Activated CD8-positive, alpha-beta memory T cell treated with anti-CD3 and anti-CD28 coated beads for 36 hours (primary cell): ENCODE data around the gene LIPC. TPM values are rescaled to one million over a fixed set of nuclear protein-coding genes. Genes with fewer than 3 reads are reported as not detected.

ENCODE experiments used
- CTCF ChIA-PET: fragments of 350-600 bp; sonication (Branson Sonifier 250); formaldehyde crosslinking; loops from one replicate; lab custom pipeline; 2021; ENCODE audit warnings: antibody characterized with exemption; lab: Charles Lee
- POLR2A ChIA-PET: fragments of 350-600 bp; sonication (Branson Sonifier 250); formaldehyde crosslinking; loops from one replicate; lab custom pipeline; 2021; ENCODE audit warnings: antibody characterized with exemption; lab: Charles Lee
- total RNA-seq, 2 experiments: library from RNA; stranded (reverse); gene quantifications; one replicate each; pipeline ENCODE4 v1.2.3, GENCODE V29; 2021

Gene LIPC
- total RNA-seq, 2 experiments from 2014 or later: 1.0 to 1.1 TPM

DNA sequence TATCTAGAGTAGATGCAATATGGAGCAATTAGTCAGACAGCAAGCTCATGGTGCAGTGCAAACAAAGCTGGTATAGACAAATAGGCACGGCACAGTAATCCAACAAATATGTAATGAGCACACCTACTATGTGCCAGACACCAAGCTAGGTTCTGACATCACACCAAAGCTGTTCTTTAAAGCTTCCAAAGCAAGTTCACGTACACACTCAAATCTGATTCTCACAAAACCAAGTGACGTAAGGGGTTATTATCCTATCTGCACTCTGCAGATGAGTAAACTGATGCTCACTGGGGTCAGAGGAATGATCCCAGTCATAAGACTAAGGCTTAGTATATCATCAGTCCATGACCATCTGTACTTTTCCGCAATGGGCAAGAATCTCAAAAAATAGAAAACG, 27.8 kb upstream of the LIPC start:
- POLR2A ChIA-PET: no interaction called here
- CTCF ChIA-PET: no interaction called here

DNA sequence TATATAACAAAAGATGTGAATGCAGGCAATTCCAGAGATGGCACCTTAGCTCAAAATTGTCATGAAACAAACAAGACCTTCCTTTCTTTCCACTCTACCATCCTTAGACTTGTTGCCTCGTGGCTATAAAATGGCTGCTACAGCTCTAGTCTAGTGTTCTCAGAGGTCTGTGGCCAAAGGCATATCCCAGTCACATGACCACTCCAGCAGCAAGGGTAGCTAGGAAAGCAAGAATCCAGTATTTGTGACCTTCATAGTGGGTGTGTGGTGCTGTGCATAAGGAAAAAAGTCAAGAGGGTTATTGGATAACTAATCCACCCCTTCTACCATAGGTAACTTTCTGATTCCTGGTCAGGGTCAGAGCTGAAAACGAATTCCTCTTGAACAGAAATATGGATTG, 27.1 kb upstream of the LIPC start:
- CTCF ChIA-PET: no interaction called here

DNA sequence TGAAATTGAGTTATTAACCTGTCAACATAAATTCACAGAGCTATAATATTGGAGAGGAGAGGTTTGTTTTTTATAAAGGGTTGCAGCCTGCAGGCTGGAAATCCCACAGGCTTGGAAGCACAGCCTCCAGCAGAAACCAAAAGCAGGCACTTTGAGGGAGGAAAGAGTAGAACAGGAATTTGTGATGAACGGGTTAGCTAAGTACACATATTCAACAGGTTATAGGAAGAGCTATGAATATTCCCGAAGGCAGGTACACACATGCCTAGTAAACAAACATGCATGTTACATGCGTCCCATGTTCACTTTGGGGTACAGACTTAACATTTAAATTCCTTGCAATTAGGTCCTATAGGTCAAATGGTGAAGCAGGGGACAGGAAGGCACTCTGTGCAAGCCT, 25.9 kb upstream of the LIPC start:
- CTCF ChIA-PET: no interaction called here
- POLR2A ChIA-PET: no interaction called here

More for the DNA sequence above, 27.1 kb upstream of the LIPC start:
- POLR2A ChIA-PET: no interaction called here

DNA sequence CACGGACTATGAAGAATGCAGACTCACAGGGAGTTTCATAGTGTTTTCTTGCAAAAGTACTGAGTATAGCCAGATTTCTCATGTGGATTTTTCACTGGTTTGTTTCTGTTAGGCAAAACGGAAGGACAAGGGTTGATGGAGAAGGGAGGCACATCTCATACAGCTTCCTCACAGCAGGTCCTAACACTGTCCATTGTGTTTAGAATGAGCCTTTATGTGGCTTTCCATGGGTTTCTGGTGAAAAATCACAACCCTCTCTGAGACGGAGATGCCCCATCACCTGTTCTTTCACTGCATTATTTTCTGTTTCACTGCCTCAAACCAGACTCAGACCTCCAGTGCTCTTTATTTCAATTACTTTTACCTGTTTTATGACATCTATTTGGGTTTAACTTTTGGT, 25.0 kb upstream of the LIPC start:
- POLR2A ChIA-PET: no interaction called here
- CTCF ChIA-PET: no interaction called here

- POLR2A ChIA-PET: no interaction called here
These were observed 24.5 kb upstream of the LIPC start for GRCh38 chr15:58407236-58407775.

DNA sequence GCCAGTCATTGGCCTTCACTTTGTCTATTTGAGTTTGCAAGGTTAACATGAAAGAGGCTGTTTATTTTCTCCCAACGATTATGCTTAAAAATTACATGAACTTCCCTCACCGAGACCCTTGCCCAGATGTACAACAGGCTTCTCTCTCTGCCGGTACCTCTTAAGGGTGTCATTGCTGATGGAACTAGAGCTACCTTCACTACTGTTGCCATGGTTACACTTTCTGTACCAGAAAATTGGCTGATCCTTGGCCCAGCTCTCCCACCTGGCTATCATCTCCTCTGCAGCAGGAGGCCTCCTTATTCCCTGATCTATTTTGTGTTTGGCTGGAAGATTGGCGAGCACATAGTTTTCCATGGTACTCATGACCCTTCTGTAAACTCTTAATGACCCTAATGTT, 24.0 kb upstream of the LIPC start:
- POLR2A ChIA-PET: no interaction called here
- CTCF ChIA-PET: no interaction called here

More at GRCh38 chr15:58407236-58407775, 24.5 kb upstream of the LIPC start:
- CTCF ChIA-PET: no interaction called here

GRCh38 chr15:58409861-58410260, 21.9 kb upstream of the LIPC start:
- ChIA-PET CTCF (interaction anchor here (0.7 kb wide), 1 partner anchor 15 kb away, joined by 3 read pairs; no protein-coding TSS in a partner anchor), POLR2A (interaction anchor here (1.7 kb wide), 1 partner anchor 78 kb away, joined by 7 read pairs; no protein-coding TSS in a partner anchor)

DNA sequence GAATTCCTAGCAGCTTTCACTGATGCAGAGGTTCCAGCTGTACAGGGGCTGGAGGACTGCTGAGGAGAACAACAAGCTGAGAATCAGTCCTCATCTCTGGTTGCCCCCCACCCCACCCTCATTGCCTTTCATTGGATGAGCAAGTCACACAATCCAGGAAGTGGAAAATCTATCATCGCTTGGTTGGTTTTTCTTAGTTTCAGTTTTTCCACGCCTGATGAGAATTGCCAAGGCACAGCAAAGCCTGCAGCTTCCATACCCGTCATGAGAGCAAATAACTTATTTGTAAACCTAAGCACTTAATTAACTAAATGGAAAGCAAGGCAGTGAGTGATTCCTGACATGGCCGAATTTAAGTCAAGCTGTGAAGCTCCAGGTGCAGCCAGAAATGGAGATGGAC, 21.4 kb upstream of the LIPC start:
- ChIA-PET POLR2A (interaction anchor here (0.7 to 1.7 kb wide), 2 partner anchors 78 to 227 kb away, joined by 5 to 7 read pairs; no protein-coding TSS in a partner anchor), CTCF (interaction anchor here (0.7 kb wide), 1 partner anchor 16 kb away, joined by 3 read pairs; no protein-coding TSS in a partner anchor)

GRCh38 chr15:58413253-58413652, 18.5 kb upstream of the LIPC start:
- POLR2A ChIA-PET: no interaction called here
- CTCF ChIA-PET: no interaction called here

DNA sequence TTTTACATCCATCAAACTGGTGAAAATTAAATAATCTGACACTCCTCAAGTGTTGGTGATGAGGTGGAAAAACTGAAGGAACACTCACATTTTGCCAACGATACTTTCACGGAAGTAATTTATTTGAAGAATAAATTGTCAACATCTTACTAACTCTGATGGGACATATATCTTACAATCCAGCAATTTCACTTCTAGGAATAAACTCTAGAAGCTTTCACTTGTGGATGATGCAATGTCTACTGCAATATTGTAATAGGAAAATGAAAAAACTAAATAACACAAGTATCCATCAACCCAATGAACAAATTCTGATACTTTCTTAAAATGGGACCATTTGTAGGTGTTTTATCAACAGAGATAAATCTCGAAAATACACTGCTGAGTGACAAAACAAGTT, 16.2 kb upstream of the LIPC start:
- CTCF ChIA-PET: interaction anchor here (0.7 kb wide), 1 partner anchor 9 kb away, joined by 6 read pairs; no protein-coding TSS in a partner anchor
- POLR2A ChIA-PET: interaction anchor here (0.6 kb wide), 1 partner anchor 464 kb away, joined by 6 read pairs; no protein-coding TSS in a partner anchor

DNA sequence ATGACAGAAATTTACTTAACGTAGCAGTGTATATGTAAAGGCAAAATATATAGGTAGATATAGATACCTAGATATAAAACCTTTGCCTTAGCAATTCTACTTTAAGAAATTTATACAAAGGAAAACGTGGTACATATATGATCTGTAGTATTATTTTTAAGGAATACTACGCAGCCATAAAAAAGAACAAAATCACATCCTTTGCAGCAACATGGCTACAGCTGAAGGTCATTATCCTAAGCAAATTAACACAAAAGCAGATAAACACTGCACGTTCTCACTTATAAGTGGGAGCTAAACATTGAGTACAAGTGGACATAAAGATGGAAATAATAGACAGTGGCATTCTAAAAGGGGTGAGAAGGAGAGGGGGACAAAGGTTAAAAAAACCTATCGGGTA, 14.8 kb upstream of the LIPC start:
- CTCF ChIA-PET: no interaction called here
- POLR2A ChIA-PET: no interaction called here

GRCh38 chr15:58418135-58418534, 13.7 kb upstream of the LIPC start:
- POLR2A ChIA-PET: no interaction called here
- CTCF ChIA-PET: no interaction called here

DNA sequence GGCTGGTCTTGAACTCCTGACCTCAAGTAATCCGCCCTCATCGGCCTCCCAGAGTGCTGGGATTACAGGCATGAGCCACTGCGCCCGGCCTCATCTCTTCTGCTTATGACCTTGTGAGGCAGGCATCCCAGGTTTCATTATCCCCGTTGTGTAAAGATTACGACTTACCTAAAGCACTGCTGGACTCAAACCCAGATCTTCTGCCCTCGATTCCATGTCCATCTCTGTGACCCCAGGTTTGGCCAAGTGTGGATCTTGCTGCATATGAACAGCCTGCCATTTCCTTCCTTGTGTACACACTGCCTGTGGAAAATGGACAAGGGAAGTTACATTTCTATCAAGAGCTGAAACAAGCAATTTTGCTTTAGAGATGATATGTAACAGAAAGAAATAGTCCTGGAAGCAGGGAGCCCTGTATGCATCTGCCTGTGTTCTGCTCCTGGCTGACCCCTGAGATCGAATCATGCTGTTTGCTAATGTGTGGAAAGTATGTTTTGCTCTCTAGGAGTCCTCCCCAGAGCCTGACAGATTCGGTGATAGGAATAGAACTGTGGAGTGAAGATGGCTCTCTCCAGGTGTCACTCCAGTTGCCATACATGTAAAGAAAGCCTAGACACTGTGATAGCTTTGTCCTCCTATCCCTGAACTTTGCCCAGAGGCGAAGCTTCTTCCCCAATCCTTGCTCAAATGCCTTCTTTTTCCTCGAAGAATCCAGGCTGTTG, 11.8 kb upstream of the LIPC start:
- CTCF ChIA-PET: no interaction called here
- POLR2A ChIA-PET: no interaction called here

DNA sequence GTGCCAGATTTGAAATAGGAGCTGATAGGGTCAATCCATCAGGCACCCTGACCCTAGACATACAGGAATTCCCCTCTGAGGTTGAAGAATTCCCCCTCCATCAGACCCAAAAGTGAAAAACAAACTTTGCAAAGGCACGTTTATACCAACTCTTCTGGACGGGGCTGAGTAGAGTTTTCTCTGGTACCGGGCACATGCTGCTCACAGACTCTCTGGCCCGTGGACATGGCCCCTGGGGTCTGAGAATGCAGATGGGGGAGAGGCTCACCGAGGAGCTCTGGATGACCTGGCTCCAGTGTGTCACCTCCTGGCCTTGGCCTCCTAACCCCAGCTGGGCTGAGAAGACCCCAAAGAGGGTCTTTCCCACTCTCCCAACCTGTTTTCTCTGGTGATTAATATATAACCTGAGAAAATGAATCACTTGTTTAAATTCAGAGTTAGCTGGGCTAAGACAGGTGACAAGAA, 11.2 kb upstream of the LIPC start:
- ChIA-PET CTCF (interaction anchor here (0.7 kb wide), 1 partner anchor 9 kb away, joined by 3 read pairs; no protein-coding TSS in a partner anchor), POLR2A (no interaction called here)

DNA sequence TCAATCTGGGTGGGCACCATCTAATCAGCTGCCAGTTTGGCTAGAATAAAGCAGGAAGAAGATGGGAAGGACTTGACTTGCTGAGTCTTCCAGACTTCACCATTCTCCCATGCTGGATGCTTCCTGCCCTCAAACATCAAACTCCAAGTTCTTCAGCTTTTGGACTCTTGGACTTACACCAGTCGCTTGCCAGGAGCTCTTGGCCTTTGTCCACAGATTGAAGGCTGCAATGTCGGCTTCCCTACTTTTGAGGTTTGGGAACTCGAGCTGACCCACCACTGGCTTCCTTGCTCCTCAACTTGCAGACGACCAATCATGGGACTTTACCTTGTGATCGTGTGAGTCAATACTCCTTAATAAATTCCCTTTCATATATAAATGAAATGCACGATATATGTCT, 8.6 kb upstream of the LIPC start:
- POLR2A ChIA-PET: no interaction called here
- CTCF ChIA-PET: no interaction called here

GRCh38 chr15:58423831-58424608, 7.8 kb upstream of the LIPC start:
- POLR2A ChIA-PET: no interaction called here
- CTCF ChIA-PET: interaction anchor here (0.5 kb wide), 1 partner anchor 9 kb away, joined by 6 read pairs; no protein-coding TSS in a partner anchor

- ChIA-PET CTCF (interaction anchor here (0.5 kb wide), 1 partner anchor 9 kb away, joined by 6 read pairs; no protein-coding TSS in a partner anchor), POLR2A (no interaction called here)
These were observed 7.1 kb upstream of the LIPC start for GRCh38 chr15:58424722-58425121.

- ChIA-PET CTCF (no interaction called here), POLR2A (no interaction called here)
These were observed 6.6 kb upstream of the LIPC start for GRCh38 chr15:58425185-58425584.

DNA sequence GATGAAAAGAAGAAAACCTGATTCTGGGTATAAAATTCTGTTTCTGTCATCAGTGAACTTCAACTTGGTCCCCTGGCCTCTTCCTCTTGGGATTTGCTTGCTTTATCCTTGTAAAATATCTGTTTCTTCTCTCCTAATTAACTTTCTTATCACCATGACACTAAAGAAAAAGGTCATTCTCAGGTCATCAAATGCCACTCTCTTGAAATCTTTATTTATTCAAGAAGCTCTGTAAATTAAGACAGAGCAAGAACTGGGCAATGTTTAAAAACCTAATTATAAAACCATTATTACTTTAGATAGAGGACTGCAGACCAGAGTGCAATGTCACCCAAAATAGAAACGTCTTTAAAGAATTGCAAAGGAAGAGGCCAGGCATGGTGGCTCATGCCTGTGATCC, 6.0 kb upstream of the LIPC start:
- ChIA-PET POLR2A (no interaction called here), CTCF (interaction anchor here (0.7 kb wide), 1 partner anchor 15 kb away, joined by 3 read pairs; no protein-coding TSS in a partner anchor)

DNA sequence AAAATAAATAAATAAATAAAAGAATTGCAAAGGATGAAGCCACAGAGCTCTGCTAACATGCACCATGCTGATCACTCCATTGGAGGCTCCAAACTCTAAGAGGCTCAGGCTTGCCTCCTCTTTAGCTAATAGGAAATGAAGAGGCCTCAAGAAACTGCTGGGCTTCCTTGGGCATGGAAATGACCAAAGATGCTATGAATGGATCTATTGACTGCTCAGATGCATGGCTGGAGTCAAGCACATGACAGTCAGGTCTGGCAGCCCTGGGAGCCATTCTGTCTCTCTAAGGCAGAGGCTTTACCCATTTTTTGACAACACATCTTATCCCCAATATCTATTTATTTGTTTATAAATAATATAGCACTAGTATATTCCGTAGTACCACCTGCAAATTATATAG, 5.3 kb upstream of the LIPC start:
- ChIA-PET POLR2A (no interaction called here), CTCF (interaction anchor here (0.7 kb wide), 1 partner anchor 15 kb away, joined by 3 read pairs; no protein-coding TSS in a partner anchor)
